ENCODE measurements around the gene SLC25A24. TPM values are rescaled to one million over a fixed set of nuclear protein-coding genes. Genes with fewer than 3 reads are reported as not detected.

The SLC25A24 gene
- total and polyA plus RNA-seq, 9 of the 15 experiments (the other 6 are each of a cell fraction or from before 2014, with no cell fraction given), result 6.9 to 34.9 (median 25.4) TPM

DNA sequence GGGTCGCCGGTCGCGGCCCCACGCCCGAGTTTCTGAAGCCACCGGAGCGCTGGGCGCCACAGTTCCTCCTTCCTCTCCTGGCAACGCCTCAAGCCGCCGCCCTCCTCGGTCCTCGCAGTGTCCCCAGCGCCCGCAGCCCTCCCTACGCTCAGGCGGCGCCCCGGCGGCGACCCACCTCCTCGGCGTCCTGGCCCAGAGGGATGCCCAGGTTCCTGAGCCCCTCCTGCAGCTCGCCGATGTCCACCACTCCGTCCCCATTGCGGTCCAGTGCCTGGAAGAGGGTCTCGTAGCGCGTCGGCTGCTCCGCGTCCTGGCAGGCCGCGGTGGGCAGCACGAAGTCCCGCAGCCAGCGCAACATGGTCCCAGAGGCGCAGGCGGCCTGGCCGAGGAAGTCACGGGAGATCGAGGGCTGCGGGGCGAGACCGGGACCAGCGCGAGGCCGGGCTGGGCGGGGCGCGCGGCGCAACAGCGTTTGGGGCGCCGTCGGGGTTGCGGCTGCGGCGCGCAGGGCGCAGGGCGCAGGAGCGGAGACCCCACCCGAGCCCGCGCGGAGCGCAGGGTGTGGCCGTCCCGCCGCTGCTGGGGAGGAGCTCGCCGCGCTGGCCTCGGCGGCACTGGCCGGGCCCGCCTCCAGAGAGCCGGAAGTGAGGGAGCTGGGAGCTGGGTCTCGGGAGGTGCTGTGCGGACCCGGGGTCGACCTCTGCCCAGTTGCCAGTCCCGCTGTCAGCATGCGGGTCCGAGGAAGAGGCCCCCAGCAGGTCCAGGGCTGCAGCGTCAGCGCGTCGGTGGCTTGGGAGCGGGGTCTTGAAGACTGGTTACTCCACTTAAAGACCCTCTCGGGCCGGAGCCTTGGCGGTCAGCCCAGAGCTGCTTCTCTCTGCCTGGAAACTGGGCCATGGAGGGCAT is at the start of gene SLC25A24 (continued):
- TF ChIP-seq ZNF668 (CRISPR knock-in tag; IDR thresholded peaks at IDR 0.05) (no peak), RBM17 (IDR thresholded peaks at IDR 0.05; ENCODE audit: borderline replicate concordance, low read depth, low read length) (no peak), EP400 (IDR thresholded peaks at IDR 0.05) (peak; percentile 48; the same call in 1 of the 2 replicates), NELFE (IDR thresholded peaks at IDR 0.05; ENCODE audit: insufficient read depth, insufficient read length) (no peak), ZNF224 (CRISPR knock-in tag; IDR thresholded peaks at IDR 0.05) (no peak), HNRNPK (IDR thresholded peaks at IDR 0.05; ENCODE audit: low read depth, low read length, poor library complexity, severe bottlenecking) (no peak), E2F3 (CRISPR knock-in tag; IDR thresholded peaks at IDR 0.05) (peak; percentile 42), NR2C2 (CRISPR knock-in tag; IDR thresholded peaks at IDR 0.05) (no peak), NR2C2 (tag; IDR thresholded peaks at IDR 0.05) (peak; percentile 58), POLR2A (conservative IDR thresholded peaks at IDR 0.05) (peak; percentile 77), TARDBP (IDR thresholded peaks at IDR 0.05) (peak; percentile 86), SMAD2 (IDR thresholded peaks at IDR 0.05; ENCODE audit: low read depth, low read length) (no peak), CHD1 (IDR thresholded peaks at IDR 0.05; ENCODE audit: low read length) (peak; percentile 25), RBBP5 (IDR thresholded peaks at IDR 0.05; ENCODE audit: borderline replicate concordance, insufficient read depth, low read length, poor library complexity, severe bottlenecking) (peak; percentile 95), NBN (IDR thresholded peaks at IDR 0.05; ENCODE audit: low read depth) (no peak), MCM5 (IDR thresholded peaks at IDR 0.05; ENCODE audit: low read depth) (no peak), NFXL1 (CRISPR knock-in tag; IDR thresholded peaks at IDR 0.05) (no peak), ZNF24 (IDR thresholded peaks at IDR 0.05) (no peak; the same call in 1 of the 2 replicates), ZNF253 (CRISPR knock-in tag; conservative IDR thresholded peaks at IDR 0.05) (no peak)
- TF ChIP-seq, protein P1, sequence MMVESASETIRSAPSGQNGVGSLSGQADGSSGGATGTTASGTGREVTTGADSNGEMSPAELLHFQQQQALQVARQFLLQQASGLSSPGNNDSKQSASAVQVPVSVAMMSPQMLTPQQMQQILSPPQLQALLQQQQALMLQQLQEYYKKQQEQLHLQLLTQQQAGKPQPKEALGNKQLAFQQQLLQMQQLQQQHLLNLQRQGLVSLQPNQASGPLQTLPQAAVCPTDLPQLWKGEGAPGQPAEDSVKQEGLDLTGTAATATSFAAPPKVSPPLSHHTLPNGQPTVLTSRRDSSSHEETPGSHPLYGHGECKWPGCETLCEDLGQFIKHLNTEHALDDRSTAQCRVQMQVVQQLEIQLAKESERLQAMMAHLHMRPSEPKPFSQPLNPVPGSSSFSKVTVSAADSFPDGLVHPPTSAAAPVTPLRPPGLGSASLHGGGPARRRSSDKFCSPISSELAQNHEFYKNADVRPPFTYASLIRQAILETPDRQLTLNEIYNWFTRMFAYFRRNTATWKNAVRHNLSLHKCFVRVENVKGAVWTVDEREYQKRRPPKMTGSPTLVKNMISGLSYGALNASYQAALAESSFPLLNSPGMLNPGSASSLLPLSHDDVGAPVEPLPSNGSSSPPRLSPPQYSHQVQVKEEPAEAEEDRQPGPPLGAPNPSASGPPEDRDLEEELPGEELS (CRISPR knock-in tag; IDR thresholded peaks at IDR 0.05; ENCODE audit: borderline replicate concordance), result 0 out of 2 replicates have a peak, but pooled peaks have one; percentile 17
- TF ChIP-seq, protein P2, sequence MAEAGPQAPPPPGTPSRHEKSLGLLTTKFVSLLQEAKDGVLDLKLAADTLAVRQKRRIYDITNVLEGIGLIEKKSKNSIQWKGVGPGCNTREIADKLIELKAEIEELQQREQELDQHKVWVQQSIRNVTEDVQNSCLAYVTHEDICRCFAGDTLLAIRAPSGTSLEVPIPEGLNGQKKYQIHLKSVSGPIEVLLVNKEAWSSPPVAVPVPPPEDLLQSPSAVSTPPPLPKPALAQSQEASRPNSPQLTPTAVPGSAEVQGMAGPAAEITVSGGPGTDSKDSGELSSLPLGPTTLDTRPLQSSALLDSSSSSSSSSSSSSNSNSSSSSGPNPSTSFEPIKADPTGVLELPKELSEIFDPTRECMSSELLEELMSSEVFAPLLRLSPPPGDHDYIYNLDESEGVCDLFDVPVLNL (CRISPR knock-in tag; IDR thresholded peaks at IDR 0.05; ENCODE audit: low read depth), result no peak; the same call in 1 of the 2 replicates
- TF ChIP-seq, protein P3, sequence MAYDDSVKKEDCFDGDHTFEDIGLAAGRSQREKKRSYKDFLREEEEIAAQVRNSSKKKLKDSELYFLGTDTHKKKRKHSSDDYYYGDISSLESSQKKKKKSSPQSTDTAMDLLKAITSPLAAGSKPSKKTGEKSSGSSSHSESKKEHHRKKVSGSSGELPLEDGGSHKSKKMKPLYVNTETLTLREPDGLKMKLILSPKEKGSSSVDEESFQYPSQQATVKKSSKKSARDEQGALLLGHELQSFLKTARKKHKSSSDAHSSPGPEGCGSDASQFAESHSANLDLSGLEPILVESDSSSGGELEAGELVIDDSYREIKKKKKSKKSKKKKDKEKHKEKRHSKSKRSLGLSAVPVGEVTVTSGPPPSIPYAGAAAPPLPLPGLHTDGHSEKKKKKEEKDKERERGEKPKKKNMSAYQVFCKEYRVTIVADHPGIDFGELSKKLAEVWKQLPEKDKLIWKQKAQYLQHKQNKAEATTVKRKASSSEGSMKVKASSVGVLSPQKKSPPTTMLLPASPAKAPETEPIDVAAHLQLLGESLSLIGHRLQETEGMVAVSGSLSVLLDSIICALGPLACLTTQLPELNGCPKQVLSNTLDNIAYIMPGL (CRISPR knock-in tag; IDR thresholded peaks at IDR 0.05), result peak; percentile 82; the same call in 1 of the 2 replicates
- TF ChIP-seq, protein P4, sequence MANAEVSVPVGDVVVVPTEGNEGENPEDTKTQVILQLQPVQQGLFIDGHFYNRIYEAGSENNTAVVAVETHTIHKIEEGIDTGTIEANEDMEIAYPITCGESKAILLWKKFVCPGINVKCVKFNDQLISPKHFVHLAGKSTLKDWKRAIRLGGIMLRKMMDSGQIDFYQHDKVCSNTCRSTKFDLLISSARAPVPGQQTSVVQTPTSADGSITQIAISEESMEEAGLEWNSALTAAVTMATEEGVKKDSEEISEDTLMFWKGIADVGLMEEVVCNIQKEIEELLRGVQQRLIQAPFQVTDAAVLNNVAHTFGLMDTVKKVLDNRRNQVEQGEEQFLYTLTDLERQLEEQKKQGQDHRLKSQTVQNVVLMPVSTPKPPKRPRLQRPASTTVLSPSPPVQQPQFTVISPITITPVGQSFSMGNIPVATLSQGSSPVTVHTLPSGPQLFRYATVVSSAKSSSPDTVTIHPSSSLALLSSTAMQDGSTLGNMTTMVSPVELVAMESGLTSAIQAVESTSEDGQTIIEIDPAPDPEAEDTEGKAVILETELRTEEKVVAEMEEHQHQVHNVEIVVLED (CRISPR knock-in tag; IDR thresholded peaks at IDR 0.05), result peak; percentile 87

All from K562 (cell line).